HUDEP-2 (cell line): ENCODE results near the gene TMEM178B.
"Not testable (repeated sequence)": the region's sequence is repeated elsewhere in the genome, so short reads cannot be mapped to it uniquely, and the experiment has no call there.

ENCODE experiments used
- DNase-seq, 76 experiments: peaks; one replicate each; lab custom pipeline; 2025; ENCODE audit not compliant: unreplicated experiment in 76 of 76; lab: John Stamatoyannopoulos, UW

Gene TMEM178B

DNA sequence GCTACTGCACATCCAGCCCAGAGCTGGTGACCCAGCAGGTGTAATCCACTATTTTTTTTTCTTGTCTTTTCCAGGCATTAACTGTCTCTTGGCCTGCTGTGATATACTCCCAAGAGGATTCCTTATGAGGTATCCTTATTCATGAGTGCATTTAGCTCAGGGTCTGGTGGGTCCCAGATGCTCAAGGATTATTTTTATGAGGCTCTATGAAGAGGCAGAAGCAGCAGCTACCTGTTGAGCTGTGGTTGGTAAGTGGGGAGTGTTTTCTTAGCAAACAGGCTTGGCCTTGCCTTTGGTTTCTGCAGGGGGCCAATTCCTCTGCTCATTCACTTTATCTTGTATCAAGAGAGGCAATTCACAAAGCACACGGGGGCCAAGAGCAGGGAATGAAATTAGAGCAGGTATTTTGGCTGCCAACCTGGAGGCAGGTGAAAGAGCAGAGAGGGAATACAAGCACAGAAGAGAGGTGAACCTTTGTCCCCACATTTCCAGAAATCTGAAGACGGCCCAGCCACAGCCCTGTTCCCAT, 221.6 kb downstream of the TMEM178B start:
- no peak for DNase-seq

DNA sequence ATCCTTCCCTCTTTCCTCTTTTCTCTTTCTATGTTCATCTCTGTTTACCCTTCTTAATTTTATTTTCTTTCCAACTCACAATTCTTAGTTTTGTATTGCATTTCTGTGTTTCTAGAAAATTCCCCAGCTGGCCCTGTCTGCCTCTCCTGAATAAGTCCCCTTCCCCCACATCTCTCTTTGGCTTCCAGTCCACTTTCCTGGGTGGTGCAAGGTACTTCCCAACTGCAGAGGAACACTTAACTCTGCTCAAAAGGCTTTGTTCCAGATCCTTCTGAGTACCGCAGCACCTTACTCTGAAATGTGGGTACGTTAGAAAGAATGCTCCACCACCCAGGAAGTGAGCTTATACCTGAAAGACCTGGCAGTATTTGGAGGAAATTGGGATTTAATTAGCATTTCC, 227.0 kb downstream of the TMEM178B start:
- DNase-seq = no peak

DNA sequence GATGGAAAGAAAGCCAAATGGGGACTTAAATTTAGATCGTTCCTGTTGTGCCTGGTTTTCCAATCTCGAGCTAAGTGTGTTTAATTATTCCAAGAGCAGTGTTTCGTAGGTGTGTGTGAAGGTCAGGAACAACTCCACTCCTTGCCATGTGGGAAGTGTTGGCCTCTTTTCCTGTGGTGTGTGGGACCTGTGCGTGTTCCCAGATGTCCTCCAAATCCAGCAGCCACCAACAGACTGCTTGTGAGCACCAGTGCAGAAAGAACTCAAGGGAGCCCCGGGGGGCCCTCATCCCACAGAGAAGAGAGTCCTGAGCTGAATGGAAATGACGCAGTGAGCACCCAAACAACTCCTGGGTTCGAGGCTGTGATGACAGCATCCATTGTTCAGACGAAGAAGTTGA, 227.7 kb downstream of the TMEM178B start:
- DNase-seq = no peak

DNA sequence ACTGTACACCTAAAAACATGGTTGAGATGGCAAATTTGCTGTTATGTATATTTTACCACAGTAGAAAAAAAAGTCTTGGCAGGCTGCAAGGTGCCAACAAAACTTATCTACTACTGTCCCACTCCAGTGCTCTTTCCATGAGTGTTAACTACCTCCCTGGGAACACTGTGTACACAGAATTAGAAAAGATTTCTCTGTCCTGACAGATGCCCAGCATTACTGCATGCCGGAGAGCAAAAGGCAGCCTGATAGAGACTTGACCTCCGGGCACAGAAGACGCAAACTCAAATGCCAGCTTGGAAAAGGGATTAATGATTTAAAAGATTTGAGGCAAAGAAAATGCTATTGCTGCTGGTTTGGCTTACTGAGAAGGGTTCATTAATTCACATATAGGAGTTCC, 228.8 kb downstream of the TMEM178B start:
- no peak for DNase-seq

DNA sequence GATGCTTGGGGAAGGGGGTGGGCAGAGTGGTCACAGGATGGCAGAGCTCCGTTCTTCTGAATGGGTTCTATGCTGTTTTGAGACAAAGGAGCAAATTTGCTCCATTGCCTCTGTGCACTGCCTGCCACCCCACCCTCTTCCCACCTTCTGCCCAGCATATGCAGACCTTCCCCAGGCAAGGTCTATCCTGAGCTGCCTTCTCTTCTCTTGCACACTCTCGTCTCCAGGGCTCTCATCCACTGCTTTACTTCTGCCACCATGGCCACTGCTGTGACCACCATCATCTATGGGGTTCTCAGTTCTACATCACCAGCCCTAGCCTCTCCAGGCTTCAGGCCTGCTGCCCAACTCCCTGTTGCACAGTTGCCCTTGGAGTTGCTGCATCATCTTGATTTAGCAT, 230.4 kb downstream of the TMEM178B start:
- DNase-seq = no peak

DNA sequence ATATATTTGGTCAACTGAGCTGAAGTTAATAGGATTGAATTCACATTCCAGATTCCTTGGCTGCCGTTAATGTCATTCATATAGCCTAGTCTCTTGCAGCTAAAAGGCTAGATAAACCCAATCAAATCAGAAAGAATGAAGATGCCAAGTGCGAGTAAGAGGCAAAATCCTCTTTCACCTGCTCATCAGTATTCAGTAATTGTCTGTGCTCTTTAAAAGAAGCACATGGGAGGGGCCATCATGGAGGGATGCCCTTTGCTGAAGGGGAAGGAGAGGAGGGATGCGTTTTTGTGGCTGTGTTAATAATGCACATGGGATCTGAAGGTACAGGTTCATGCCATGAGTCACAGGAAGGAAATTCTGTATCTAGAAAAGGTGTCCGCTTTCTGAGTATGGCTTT, 232.2 kb downstream of the TMEM178B start:
- DNase-seq = no peak

DNA sequence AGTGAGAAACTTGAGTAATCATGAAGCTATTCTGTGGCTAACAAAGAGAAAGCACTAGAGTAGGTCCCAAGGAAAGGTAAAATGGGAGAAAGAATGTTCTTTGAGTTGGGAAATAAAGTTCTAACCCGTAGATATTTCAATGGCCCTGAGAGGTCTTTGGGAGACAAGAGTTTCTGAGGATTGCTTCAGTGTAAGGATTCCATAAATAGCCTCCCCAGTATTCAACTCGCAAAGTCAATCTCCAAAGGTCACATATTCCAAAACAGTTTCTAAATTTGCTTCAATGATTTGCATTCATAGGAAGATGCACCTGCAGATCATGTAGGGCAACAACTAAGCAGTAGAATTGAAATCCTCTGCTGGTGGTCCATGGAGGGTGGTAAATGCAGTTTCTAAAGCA, 238.5 kb downstream of the TMEM178B start:
- no peak for DNase-seq

DNA sequence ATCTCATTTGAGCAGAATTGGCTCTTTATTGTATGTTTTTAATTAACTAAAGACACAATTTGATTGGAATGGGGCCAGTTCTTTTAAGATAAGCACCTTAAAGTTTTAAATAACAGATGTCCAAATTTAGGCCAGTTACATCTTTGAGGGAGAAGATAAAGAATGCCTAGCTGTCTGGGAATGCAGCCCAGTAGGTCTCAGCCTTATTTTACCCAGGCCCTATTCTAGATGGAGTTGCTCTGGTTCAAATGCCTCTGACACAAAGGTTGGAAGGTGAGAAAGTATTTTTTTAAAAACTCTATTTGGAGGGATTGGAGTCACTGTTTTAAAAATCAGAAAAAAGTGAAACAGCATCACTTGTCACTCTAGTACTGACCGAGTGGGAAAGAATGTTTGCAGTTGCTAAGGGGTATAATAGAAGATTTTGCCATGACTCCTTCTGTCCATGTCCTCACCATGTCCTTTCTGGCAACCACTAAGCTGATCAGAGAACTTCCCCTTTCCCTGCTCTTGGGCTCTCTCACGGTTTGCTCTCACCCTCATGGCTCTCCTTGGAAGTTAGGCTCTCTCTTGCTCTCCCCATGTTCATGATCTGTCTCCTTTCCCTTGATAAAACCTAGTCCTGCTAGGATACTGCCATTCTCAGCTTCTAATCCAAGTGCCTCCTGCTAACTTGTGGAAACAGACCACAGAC, 239.1 kb downstream of the TMEM178B start:
- no peak for DNase-seq

DNA sequence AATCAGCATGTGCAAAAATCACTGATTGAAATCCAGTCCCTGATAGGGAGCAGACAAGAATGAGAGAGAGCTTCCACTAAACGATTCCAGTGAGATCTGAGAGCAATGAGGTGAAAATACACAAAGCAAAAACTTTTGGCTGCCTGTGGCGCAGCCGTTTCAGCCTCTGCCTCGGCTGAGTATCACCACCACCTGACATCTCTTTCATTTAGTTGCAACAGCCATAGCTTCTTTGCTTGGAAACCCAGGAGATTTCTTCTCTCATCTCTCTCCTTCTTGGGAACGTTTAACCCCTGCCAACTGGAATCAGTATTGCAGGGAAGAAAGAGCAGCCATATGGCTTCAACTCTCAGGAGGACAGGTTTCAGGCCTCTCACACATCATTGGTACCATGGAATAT, 240.0 kb downstream of the TMEM178B start:
- DNase-seq = no peak

DNA sequence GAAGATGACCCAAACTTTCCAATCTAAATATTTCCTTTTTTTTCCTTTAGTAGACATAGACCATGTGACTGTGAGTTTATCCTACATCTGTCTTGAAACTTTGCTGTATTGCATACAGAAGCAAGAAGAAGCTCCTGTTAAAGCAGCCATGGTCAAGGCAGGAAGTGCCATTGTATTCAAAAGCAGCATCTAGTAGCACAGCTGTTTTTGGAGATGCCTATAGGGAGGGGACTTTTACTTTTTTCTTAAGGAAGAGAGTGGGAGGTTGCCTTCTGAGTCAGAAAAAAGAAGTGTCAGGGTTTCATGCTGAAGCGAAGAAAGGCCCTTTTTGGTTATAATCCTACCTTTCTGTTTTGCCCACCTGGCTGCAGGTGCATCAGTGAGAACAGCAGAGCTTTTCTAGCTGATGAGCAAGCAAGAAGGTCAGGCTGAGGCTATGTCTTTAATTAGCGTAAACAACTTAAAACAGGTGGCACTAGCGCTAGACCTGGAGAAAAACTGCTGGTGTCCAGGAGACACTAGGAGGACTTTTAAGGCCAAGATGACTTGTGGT, 243.2 kb downstream of the TMEM178B start:
- no peak for DNase-seq

DNA sequence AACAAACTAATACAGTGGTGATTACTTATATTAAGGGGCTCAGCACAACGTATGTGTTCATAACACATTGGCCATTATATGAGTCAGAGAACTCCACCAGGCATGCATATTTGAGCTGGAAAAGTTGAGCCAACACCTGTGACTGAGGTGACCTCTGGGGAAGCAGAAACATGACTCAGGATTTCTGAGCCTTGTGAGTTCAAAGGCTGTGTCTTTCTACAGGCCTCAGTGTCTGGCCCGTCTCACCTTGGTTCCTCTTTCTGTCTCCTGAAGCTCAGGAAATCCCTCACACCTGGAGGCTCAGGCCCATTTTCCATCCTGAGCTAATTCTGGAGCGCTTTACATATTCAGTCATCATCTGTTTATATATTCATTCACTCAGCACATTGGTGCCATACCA, 246.4 kb downstream of the TMEM178B start:
- peak in 1 of 76 experiments; percentile 2 for DNase-seq

DNA sequence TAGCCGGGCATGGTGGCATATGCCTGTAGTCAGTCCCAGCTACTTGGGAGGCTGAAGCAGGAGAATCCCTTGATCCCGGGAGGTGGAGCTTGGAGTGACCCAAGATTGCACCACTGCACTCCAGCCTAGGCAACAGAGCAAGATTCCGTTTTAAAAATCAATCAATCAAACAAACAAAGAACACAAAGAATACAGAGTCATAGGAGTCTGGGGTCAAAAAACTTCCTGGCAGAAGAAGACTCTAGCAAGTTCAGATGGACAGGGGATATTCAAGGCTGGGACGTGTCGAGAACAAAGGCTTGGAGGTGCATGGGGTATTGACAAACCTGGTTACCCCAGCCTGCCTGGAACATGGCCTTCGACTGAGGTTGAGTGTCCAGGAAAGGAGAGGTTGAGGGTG, 248.5 kb downstream of the TMEM178B start:
- DNase-seq = no peak

DNA sequence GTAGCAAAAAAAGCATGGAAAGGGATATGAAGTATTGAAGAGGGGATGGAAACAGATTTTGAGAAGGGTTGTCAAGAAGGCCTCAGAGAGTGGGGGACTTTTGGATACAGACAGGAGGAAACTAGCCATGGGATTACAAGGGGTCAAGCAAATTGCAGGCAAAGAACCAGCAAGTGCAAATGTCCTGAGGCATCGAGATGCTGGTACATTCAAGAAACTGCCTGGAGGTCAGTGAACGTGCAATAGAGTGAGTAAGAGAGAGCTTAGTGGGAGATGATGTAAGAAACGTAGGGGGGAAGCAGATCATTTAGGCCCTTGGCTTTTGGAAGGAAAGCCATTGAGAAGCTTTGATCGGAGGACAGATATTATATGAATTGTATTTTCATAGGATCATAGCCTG, 250.0 kb downstream of the TMEM178B start:
- DNase-seq = no peak

DNA sequence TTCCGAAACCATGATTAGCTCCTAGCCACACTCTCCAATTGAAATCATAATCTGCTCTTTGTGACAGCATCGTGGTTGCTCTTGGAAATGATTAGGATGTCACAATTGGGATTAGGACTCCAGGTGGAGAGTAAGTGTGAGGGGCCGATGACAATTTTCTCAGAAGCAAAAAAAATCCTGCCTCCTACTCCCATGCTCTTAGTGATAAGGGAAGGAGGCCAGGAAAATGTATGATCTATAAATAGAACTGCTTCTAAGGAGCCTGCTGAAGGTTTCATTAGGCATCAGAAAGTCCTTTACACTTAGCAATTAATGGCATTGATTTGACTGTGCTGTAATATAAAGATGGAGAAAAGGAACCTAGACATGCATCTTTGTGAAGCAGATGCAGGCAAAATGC, 251.0 kb downstream of the TMEM178B start:
- no peak for DNase-seq

DNA sequence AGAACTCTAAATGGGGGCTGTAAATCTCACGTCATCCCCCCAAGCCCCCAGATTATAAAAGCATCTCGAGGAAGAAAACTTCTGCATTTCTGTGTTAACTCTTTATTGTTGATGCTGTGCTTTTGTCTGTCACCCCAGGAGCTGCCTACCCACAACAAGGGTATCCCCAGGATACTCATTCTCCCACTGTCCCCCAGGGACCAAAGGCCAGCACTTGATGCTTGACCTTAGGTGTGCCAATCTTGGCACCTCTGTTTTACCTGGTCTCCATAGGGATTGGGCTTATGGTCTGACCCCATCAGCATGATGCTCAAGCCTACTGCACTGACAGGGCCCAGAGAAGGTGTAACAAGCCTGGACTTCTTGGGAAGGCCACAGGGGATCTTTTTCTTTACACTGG, 251.4 kb downstream of the TMEM178B start:
- no peak for DNase-seq

DNA sequence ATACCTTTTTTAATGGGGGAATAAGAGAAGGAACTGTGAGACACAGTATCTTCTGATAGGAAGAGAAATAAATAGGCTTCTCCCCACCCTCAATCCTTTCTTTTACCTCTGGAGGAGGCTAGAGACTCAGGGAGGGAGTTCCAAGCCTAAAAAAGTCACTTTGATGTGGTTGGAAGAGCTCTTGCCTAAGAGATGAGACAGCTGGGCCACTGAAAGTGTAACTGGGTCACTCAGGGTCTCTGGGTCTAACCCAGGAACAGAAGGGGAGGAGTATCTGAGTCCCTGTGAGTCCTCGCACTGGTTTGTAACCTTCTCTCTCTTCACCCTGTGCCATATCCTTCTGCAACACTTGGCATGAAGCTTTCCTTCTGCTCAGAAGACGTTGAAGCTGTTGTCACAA, 254.4 kb downstream of the TMEM178B start:
- DNase-seq = no peak

DNA sequence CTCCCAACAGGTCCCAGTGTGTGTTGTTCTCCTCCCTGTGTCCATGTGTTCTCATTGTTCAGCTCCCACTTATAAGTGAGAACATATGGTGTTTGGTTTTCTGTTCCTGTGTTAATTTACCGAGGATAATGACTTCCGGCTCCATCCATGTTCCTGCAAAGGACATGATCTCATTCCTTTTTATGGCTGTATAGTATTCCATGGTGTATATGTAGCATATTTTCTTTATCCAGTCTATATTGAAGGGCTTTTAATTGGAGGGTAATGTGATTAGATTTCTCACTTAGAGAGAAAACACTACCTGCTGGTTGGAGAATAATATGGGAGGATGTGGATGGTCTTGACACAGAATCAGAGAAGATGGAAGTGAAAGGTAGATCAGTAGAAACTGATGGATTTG, 256.4 kb downstream of the TMEM178B start:
- not testable (repeated sequence) for DNase-seq

DNA sequence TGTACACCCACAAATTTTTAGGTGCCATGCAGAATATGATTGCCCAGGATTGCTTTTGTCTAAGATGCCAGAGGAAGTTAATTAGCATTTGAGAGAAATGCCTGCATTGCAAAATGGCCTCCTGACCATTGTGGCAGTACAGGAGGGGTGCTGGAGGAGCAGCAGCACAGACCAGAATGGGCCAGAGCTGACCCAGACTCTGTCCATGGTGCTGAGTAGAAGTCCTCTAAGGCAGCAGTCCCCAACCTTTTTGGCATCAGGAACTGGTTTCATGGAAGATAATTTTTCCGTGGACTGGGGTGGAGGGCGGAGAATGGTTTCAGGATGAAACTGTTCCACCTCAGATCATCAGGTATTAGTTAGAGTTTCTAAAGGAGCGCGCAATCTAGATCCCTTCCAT, 259.6 kb downstream of the TMEM178B start:
- peak in 2 of 76 experiments; percentile 3 to 6 for DNase-seq

DNA sequence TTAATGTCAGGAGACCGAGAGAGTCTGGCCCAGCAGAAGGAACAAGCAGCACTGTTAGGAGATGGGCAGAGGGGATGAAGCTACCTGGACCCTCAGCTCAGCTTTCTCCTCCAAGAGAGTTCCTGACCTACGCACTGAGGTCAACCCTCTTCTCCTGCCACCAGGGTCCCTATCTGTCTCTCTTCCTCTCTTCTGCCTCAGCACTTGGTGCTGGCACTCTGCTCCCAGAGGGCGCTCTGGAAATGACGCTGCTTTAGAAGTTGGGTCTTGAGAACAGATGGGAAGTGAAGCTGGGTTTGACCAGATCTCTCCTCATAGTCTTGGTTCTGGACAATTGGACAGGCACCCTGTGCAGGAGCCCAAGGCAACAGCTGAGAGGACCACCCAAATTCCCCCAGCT, 261.3 kb downstream of the TMEM178B start:
- DNase-seq = no peak

DNA sequence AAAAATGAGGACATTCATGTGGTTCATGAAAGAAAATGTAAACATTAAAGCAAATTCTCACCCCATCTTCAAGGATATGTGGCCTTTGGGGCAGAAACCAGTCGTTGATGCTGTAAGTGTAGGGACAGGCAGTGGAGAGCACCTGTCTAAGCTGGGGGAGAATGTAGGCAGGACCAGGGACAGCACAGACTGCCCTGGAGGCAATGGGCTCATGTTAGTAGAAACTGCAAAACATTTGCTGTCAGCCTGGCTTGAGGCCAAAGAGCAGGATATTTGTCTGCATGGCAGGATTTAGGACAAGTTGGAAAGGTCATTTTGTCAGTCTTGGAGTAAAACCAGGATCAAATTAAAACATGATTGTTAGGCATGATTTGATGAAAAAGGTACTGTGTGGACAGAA, 265.7 kb downstream of the TMEM178B start:
- DNase-seq = no peak

DNA sequence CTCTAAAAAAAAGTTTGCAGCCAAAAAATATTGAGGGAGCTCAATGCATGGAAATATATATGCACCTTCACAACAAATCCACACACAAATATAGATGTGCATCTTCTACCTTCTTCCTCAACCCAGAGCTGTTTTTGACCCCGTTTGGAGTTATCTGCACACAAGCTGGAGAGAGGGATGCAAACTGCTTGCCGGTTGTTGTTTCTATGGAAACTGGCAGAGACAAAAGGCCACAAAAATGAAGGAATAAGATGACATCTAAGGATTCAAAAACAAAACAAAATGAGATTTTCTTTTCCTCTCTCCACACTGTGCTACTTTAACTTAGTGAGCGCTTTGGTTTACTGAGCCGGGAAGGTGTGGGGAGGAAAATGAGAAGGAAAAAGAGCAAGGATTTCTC, 267.1 kb downstream of the TMEM178B start:
- DNase-seq = no peak

DNA sequence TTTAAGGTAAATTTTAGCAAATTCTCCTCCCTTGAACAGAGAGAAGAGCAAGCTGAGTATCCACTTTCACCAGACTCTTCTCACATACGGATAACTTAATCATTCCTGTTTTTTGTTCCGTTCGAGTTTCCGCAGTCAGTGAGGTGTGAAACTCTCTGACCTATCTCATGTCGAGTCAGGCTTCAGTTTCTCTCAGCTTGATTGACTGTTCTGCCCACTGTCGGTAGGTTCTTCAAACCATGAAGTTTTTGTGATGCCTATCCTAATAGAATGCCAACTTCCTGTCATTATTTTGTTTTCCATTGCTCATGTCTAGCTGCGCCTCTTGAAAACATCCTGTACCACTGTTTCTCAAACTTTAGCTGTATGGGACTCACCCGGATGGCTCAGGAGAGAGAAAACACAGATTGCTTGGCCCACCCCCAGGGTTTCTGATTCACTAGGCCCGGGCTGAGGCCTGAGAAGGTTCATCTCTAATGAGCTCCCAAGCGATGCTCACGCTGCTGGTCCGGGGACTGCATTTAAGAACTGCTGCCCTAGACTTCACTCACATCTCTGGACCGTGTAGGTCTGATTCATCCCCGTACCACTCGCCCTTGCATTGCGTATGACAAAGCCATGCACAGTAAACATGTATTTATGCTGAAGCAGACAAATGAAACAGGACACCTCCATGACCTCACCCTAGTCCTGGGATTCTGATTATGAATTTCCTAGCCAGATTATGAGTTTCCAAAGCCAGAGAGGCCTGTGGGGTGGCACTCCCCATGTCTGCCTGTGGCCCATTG, 269.0 kb downstream of the TMEM178B start:
- DNase-seq = no peak
